Urinary bladder (tissue), 4 donors: ENCODE results near the gene CSN1S1. TPM values are rescaled to one million over a fixed set of nuclear protein-coding genes. Genes with fewer than 3 reads are reported as not detected.

Source experiments
- DNase-seq: peaks from one replicate; pipeline ENCODE4 v3.0.0-alpha.2; 2015; ENCODE audit errors: extremely low spot score
- H3K27ac ChIP-seq: one replicate; pipeline ENCODE4 v1.5.1; 2013; ENCODE audit warnings: low read depth, mild to moderate bottlenecking, moderate library complexity
- H3K36me3 ChIP-seq: one replicate; pipeline ENCODE4 v1.6.1; 2013; ENCODE audit warnings: mild to moderate bottlenecking, moderate library complexity; ENCODE audit not compliant: insufficient read depth
- H3K4me1 ChIP-seq: one replicate; pipeline ENCODE4 v1.6.1; 2013; ENCODE audit warnings: mild to moderate bottlenecking, moderate library complexity; ENCODE audit not compliant: insufficient read depth
- H3K4me3 ChIP-seq: one replicate; pipeline ENCODE4 v1.5.1; 2013; ENCODE audit warnings: low read depth, low read length
- WGBS: extraction: QIAGEN DNeasy Blood & Tissue Kit; methylation state at CpG from one replicate; pipeline ENCODE4 v1.1.7; 2013; 5-methylcytosine and 5-hydroxymethylcytosine counted together
- polyA plus RNA-seq: library from polyadenylated mRNA; stranded (reverse); fragments of 200-250 nt; gene quantifications from one replicate; pipeline ENCODE4 v1.2.3, GENCODE V29; 2013
- total RNA-seq: library from RNA; depleted of rRNA; stranded (reverse); fragments of >200 nt; gene quantifications from one replicate; pipeline ENCODE4 v1.2.3, GENCODE V29; 2014
- donor health status: healthy with polysubstance abuse.
- donor health status: healthy.

The CSN1S1 gene
- total and polyA plus RNA-seq, 2 donors: 0.19 TPM; not detected in 1

- no peak for DNase-seq
- 59% methylated on average over 3 of the region's 3 CpGs for WGBS
- Histone ChIP-seq H3K4me1 (no peaks in the 10 kb centered on the region), H3K4me3 (no peak overlapping the region), H3K27ac (no peak overlapping the region), H3K36me3 (no peaks in the 10 kb centered on the region)
Measured at GRCh38 chr4:69951602-69952001, 20.7 kb downstream of the CSN1S1 start.

- Histone ChIP-seq H3K36me3 (no peaks in the 10 kb centered on the region), H3K4me1 (no peaks in the 10 kb centered on the region), H3K4me3 (no peak overlapping the region), H3K27ac (no peak overlapping the region)
- 93% methylated on average over 1 of the region's 1 CpG for WGBS
- DNase-seq: no peak
Measured at GRCh38 chr4:69957209-69957608, 26.3 kb downstream of the CSN1S1 start.

- Histone ChIP-seq H3K27ac (no peak within 1 kb of the TSS), H3K36me3 (no peaks in the 10 kb centered on the region), H3K4me1 (no peaks in the 10 kb centered on the region), H3K4me3 (no peak within 1 kb of the TSS)
- no peak for DNase-seq
- WGBS: 92% methylated on average over 2 of the region's 2 CpGs
Measured at GRCh38 chr4:69965628-69966027, 34.8 kb downstream of the CSN1S1 start, which contains the start of gene CSN2. Gene CSN2, minus strand, starts transcription at chr4:69965728. Its CDS starts 4,733 bp downstream, at chr4:69960995.

- WGBS: 61% methylated on average over 1 of the region's 1 CpG
- Histone ChIP-seq H3K36me3 (no peaks in the 10 kb centered on the region), H3K4me1 (no peaks in the 10 kb centered on the region), H3K4me3 (no peak overlapping the region), H3K27ac (no peak overlapping the region)
- DNase-seq: no peak
Measured at GRCh38 chr4:69970071-69970470, 39.2 kb downstream of the CSN1S1 start.

GRCh38 chr4:69974631-69975030, 43.8 kb downstream of the CSN1S1 start:
- Histone ChIP-seq H3K36me3 (no peaks in the 10 kb centered on the region), H3K4me1 (no peaks in the 10 kb centered on the region), H3K27ac (no peak overlapping the region), H3K4me3 (no peak overlapping the region)
- DNase-seq: peak; percentile 18
- WGBS: 80% methylated on average over 1 of the region's 1 CpG

GRCh38 chr4:69977582-69977981, 46.7 kb downstream of the CSN1S1 start:
- Histone ChIP-seq H3K4me3 (no peak overlapping the region), H3K36me3 (no peaks in the 10 kb centered on the region), H3K4me1 (no peaks in the 10 kb centered on the region), H3K27ac (no peak overlapping the region)
- no peak for DNase-seq

GRCh38 chr4:69984030-69984443, 53.2 kb downstream of the CSN1S1 start:
- Histone ChIP-seq H3K27ac (no peak overlapping the region), H3K4me3 (no peak overlapping the region), H3K36me3 (no peaks in the 10 kb centered on the region), H3K4me1 (no peaks in the 10 kb centered on the region)
- peak; percentile 14 for DNase-seq
- 27% methylated on average over 2 of the region's 2 CpGs for WGBS

GRCh38 chr4:69986663-69987062, 55.8 kb downstream of the CSN1S1 start:
- H3K36me3 ChIP-seq: no peaks in the 10 kb centered on the region
- no peak for DNase-seq
- no peak overlapping the region for H3K4me3 ChIP-seq
- H3K4me1 ChIP-seq: no peaks in the 10 kb centered on the region
- no peak overlapping the region for H3K27ac ChIP-seq
- 83% methylated on average over 1 of the region's 1 CpG for WGBS

GRCh38 chr4:69991016-69991415, 60.1 kb downstream of the CSN1S1 start:
- no peaks in the 10 kb centered on the region for H3K4me1 ChIP-seq
- H3K36me3 ChIP-seq: no peaks in the 10 kb centered on the region
- H3K27ac ChIP-seq: no peak overlapping the region
- 85% methylated on average over 4 of the region's 4 CpGs for WGBS
- no peak overlapping the region for H3K4me3 ChIP-seq
- no peak for DNase-seq

- Histone ChIP-seq H3K36me3 (no peaks in the 10 kb centered on the region), H3K27ac (no peak overlapping the region), H3K4me3 (no peak overlapping the region), H3K4me1 (no peaks in the 10 kb centered on the region)
- no peak for DNase-seq
- WGBS: 80% methylated on average over 5 of the region's 5 CpGs
Measured at GRCh38 chr4:69994782-69995181, 63.9 kb downstream of the CSN1S1 start.

GRCh38 chr4:69995526-69996016, 64.7 kb downstream of the CSN1S1 start, which contains the start of gene STATH:
Gene STATH, plus strand, starts transcription at chr4:69995966. Its CDS starts 2,472 bp downstream, at chr4:69998438.
- WGBS: 67% methylated on average over 3 of the region's 3 CpGs
- Histone ChIP-seq H3K27ac (no peak within 1 kb of the TSS), H3K4me1 (no peaks in the 10 kb centered on the region), H3K36me3 (no peaks in the 10 kb centered on the region), H3K4me3 (no peak within 1 kb of the TSS)
- DNase-seq: no peak

Other genes with a start within 250 kb of the CSN1S1 start
- gene SULT1B1, start 170.4 kb upstream of the CSN1S1 start, total RNA-seq: 1.2 TPM
- 1.3 TPM for gene SULT1B1, start 170.4 kb upstream of the CSN1S1 start, polyA plus RNA-seq
- gene SULT1E1, start 70.9 kb upstream of the CSN1S1 start, total RNA-seq: 153 TPM
- 0.16 TPM for gene SULT1E1, start 70.9 kb upstream of the CSN1S1 start, polyA plus RNA-seq
- not detected for gene CSN2, start 34.7 kb downstream of the CSN1S1 start, total RNA-seq
- gene CSN2, start 34.7 kb downstream of the CSN1S1 start, polyA plus RNA-seq: not detected
- gene STATH, start 64.9 kb downstream of the CSN1S1 start, total RNA-seq: not detected
- gene STATH, start 64.9 kb downstream of the CSN1S1 start, polyA plus RNA-seq: not detected
- not detected for gene HTN3, start 97.4 kb downstream of the CSN1S1 start, total RNA-seq
- not detected for gene HTN3, start 97.4 kb downstream of the CSN1S1 start, polyA plus RNA-seq
- not detected for gene HTN1, start 119.4 kb downstream of the CSN1S1 start, total RNA-seq
- not detected for gene HTN1, start 119.4 kb downstream of the CSN1S1 start, polyA plus RNA-seq
- not detected for gene PRR27, start 223.2 kb downstream of the CSN1S1 start, total RNA-seq
- not detected for gene PRR27, start 223.2 kb downstream of the CSN1S1 start, polyA plus RNA-seq